ENCODE measurements around the gene ARHGEF33.

DNA sequence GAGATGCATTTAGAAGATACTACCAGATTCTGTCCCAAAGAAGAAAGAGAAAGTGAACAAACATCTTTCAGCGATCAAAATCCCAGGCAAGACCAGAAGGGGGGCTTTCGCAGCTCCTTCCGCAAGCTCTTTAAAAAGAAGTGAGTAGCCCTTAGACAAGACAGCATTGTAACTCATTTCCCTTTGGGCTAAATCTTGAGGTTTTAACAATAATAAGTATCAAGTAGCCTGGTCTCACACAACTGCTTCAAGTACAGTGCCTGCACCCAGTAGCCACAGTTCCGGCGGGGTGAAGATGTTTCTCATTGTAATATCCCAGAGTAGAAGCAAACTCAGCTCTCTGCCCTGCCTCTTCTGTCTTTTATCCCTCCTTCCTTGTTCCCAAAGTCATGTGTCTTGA is 76.3 kb downstream of the ARHGEF33 start:
- TF ChIP-seq, protein P1, sequence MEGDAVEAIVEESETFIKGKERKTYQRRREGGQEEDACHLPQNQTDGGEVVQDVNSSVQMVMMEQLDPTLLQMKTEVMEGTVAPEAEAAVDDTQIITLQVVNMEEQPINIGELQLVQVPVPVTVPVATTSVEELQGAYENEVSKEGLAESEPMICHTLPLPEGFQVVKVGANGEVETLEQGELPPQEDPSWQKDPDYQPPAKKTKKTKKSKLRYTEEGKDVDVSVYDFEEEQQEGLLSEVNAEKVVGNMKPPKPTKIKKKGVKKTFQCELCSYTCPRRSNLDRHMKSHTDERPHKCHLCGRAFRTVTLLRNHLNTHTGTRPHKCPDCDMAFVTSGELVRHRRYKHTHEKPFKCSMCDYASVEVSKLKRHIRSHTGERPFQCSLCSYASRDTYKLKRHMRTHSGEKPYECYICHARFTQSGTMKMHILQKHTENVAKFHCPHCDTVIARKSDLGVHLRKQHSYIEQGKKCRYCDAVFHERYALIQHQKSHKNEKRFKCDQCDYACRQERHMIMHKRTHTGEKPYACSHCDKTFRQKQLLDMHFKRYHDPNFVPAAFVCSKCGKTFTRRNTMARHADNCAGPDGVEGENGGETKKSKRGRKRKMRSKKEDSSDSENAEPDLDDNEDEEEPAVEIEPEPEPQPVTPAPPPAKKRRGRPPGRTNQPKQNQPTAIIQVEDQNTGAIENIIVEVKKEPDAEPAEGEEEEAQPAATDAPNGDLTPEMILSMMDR (IDR thresholded peaks at IDR 0.05; ENCODE audit: low read depth, low read length) = no peak
- TF ChIP-seq POLR2A (IDR thresholded peaks at IDR 0.05; ENCODE audit: extremely low read depth, insufficient read length) (no peak), MYC (IDR thresholded peaks at IDR 0.05; ENCODE audit: low read depth, low read length) (no peak)
- TF ChIP-seq, protein P2, sequence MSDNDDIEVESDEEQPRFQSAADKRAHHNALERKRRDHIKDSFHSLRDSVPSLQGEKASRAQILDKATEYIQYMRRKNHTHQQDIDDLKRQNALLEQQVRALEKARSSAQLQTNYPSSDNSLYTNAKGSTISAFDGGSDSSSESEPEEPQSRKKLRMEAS (IDR thresholded peaks at IDR 0.05; ENCODE audit: low read depth, low read length) = no peak
